NCI-H1694 (cell line): ENCODE results near the gene ZNF217.
A peak's percentile ranks its signal among the peaks of the same experiment; 100 is the strongest.
"Not testable (repeated sequence)": the region's sequence is repeated elsewhere in the genome, so short reads cannot be mapped to it uniquely, and the experiment has no call there.

ENCODE experiments used
- DNase-seq: peaks from one replicate; lab custom pipeline; 2025; lab: John Stamatoyannopoulos, UW

Gene ZNF217

DNA sequence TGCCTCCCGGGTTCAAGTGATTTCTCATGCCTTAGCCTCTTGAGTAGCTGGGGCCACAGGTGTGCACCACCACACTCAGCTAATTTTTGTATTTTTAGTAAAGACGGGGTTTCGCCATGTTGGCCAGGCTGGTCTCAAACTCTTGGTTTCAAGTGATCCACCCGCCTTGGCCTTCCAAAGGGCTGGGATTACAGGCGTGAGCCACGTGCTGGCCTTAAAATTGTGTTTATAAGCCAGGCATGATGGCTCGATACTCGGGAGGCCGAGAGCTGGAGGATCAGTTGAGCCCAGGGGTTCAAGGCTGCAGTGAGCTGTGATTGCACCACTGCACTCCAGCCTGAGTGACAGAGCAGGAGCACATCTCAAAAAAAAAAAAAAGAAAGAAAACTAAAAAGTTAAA lies 27.0 kb downstream of the ZNF217 start:
- DNase-seq: not testable (repeated sequence)

DNA sequence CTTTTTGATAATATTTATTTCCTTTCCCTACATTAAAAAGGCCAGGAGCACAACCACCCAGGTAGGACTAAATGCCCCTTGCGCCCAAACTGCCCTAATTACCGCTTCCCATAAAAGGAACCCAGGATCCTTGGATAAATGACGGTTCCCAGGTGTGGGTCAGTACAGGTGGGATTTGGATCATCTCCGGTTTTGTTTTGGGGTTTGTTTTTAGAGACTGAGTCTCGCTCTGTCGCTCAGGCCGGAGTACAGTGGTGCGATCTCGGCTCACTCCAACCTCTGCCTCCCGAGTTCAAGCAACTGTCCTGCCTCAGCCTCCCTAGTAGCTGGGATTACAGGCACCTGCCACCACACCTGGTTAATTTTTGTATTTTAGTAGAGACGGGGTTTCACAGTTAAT lies 28.4 kb downstream of the ZNF217 start:
- DNase-seq: no peak

DNA sequence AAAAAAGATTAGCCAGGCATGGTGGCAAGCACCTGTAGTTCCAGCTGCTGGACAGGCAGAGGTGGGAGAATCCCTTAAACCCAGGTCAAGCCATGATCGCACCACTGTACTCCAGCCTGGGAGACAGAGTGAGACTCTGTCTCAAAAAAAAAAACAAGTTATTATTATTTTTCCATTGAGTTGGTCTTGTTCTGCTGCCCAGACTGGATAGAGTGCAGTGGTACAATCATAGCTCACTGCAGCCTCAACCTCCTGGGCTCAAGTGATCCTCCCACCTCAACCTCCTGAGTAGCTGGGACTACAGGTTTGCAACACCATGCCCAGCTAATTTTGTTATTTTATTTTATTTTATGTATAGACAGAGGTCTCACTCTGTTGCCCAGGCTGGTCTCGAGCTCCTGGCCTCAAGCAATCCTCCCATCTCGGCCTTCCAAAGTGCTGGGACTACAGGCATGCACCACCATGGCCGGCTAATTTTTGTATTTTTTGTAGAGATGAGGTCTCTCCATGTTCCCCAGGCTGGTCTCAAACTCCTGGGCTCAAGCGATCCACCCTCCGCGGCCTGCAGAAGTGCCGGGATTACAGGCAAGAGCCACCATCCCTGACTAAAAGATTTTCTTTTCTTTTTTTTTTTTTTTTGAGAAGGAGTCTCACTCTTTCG lies 31.4 kb downstream of the ZNF217 start:
- not testable (repeated sequence) for DNase-seq

DNA sequence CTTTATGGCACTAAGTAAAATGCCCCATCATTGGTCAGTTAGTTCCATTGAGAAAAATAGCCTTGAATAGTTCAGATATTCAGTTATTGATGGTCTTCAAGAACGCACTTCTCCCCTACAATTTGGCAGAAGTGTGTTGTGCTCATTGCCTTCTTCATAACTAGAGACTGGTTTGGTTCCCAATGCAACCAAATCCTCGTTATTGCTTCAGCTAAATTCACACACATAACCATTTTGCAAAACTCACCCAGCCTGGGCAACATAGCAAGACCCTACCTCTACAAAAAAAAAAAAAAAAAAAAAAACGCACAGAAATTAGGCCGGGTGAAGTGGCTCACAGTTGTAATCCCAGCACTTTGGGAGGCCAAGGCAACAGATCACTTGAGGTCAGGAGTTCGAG lies 32.1 kb downstream of the ZNF217 start:
- DNase-seq: no peak

DNA sequence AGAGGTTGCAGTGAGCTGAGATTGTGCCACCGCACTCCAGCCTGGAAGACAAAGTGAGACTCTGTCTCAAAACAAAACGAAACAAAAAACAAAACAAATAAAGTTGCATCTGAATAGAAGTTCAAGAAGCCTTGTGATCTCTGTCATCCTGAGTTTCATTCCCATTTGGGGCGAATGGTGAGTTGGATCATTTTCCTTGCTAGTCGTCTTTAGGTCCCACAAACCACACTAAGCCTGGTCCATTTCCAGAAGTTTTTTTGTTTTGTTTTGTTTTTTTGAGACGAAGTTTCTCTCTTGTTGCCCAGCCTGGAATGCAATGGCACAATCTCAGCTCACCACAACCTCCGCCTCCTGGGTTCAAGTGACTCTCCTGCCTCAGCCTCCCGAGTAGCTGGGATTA lies 33.8 kb downstream of the ZNF217 start:
- DNase-seq: no peak

DNA sequence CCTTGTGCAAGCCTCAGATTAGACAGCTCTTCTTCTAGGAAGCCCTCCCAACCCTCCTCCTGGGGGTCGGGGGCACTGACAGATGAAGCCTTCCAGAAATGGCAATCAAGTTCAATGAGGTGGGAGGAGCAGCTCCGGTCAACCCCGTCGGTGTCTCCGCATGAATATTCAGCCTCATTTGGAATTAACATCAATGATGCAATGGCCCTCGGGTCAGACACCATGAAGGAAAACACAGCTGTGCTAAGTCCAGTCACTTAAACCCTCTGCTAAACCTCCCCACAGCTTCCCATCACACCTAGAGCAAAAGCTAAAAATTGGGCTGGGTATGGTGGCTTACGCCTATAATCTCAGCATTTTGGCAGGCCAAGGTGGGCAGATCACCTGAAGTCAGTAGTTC lies 36.5 kb downstream of the ZNF217 start:
- no peak for DNase-seq

DNA sequence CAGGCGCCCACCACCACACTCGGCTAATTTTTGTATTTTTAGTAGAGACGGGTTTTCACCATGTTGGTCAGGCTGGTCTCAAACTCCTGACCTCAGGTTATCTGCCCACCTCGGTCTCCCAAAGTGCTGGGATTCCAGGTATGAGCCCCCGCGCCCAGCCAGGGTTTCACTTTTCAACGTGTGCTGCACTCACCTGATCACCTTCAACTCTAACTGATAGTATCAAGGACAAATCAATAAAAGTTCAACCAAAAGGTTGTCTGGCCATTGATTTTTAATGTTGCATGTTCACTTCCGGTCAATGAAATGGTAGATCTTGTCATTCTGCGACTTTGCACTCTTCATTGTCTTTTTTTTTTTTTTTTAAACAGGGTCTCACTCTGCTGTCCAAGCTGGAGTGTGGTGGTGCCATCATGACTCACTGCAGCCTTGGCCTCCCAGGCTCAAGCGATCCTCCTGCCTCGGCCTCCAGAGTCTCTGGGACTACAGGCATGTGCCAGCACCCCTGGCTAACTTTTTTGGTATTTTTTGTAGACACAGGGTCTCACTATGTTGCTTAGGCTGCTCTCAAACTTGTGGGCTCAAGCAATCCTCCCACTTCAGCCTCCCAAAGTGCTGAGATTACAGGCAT lies 37.3 kb downstream of the ZNF217 start:
- no peak for DNase-seq

DNA sequence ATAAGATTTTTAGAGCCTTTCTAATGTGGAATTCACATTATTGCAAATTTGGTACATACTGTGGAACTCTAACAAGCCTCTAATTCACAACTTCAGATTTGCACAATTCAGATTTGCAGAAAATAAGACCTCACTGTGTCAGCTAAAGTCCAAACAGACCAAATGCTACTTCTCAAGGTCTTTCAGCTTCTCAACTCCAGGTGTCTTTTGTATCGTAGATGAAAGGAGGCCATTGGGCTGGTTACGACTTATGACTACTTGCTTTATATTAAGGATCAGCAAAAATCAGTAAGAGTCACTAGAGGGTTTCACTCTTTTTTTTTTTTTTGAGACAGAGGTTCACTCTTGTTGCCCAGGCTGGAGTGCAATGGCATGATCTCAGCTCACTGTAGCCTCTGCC lies 37.8 kb downstream of the ZNF217 start:
- no peak for DNase-seq

DNA sequence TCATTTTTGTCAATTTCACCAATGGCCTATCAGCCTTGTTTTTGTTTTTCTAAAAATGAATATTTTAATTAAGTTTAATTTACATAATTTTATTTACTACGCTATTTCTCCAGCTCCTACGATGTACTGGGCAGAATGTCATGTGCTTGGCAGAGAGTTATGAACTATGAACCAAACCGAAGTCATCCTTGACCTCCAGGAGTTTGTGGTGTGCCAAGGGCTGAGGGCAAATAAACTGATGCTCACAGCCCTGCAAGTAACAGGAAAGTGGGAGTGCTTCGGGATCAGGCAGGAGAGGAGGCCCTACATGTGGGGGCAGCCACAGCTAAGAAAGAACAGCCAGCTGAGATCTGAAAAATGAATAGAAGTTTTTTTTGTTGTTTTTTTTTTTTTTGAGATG lies 38.6 kb downstream of the ZNF217 start:
- no peak for DNase-seq

DNA sequence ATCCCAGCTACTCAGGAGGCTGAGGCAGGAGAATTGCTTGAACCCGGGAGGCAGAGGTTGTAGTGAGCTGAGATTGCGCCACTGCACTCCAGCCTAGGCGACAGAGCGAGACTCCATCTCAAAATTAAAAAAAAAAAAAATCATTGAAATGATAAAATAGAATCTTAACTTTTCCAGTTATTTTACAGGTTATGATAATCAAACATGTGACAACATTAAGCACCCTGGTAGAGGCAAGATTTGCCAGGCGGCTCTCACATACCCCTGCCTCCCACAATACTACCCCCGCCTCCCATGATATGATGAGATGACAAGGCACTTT lies 41.1 kb downstream of the ZNF217 start:
- not testable (repeated sequence) for DNase-seq

DNA sequence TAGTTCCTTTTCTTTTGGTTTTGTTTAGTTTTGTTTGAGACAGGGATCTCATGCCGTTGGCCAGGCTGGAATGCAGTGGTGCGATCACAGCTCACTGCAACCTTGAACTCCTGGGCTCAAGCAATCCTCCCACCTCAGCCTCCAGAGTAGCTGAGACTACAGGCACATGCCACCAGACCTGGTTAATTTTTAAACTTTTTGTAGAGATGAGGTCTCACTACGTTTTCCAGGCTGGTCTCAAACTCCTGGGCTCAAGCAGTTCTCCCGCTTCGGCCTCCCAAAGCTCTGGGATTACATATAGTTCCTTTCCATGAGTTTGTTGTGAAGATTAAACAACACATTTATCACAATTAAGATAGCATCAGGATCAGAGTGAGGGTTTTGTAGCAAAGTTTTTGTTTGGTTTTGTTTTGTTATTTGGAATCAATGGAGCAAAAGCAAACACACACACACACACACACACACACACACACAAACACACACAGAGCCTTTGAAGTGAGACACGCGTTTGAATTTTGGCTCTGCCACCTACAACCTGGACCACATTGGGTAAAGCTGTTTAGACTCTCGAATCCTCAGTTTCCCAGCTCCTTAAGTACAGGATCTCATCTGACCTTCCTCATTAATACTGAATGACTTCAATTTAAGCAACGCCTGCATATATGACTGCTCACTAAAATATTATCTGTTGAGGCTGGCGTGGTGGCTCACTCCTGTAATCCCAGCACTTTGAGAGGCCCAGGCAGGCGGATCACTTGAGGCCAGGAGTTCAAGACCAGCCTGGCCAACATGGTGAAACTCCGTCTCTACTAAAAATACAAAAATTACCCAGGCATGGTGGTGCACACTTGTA lies 41.7 kb downstream of the ZNF217 start:
- DNase-seq: not testable (repeated sequence)

DNA sequence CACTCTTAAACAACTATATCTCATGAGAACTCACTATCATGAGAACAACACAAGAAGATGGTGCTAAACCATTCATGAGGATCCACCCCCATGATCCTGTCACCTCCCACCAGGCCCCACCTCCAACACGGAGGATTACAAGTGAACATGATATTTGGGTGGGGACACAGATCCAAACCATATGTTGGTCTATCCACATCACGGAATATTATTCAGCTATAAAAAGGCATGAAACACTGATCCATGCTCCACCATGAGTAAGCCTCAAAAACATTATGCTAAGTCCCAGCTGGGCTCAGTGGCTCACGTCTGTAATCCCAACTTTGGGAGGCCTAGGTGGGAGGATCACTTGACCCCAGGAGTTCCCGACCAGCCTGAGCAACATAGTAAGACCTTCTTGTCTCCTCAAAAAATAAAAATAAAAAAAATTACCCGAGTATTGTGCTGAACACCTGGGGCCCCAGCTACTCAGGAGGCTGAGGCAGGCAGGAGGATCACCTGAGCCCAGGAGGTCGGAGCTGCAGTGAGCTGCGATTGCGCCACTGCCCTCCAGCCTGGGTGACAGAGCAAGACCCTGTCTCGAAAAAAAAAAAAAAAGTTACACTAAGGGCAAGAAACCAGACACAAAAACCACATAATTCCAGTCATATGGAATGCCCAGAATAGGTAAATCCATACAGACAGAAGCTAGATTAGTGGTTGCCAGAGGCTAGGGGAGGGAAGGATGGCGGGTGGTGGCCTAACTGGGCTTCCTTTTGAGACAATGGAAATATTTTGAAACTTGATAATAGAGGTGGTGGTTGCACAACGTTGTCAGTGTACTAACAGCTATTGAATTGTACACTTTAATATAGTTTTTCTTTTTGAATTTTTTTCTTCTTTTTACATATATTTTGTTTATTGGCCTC lies 43.1 kb downstream of the ZNF217 start:
- DNase-seq: no peak

DNA sequence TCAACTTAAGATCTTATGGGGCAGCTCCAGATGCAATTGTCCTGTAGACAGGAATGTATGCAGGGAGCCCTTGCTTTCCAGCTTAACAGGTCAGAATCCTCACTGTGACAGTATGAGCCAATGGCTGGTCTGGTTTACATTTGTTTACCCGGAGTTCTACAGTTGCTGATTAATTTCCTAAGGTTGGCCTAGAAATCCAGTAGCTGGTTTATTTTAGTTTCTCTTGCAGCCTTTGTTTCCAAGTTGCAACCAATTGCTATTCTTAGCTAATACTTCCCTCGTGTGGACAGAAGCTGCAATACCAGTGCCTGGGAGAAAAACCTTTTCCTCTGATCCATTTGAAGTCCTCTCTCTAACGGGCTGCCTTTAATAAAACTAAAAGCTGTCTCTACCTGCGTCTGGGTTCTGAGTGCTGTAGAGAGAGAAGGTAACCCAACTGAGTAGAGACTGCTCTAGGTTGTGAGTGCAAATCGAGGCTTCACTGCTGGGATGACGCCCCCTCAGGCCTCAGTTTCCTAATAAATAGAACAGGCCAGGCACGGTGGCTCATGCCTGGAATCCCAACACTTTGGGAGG lies 45.9 kb downstream of the ZNF217 start:
- DNase-seq: peak; percentile 74

DNA sequence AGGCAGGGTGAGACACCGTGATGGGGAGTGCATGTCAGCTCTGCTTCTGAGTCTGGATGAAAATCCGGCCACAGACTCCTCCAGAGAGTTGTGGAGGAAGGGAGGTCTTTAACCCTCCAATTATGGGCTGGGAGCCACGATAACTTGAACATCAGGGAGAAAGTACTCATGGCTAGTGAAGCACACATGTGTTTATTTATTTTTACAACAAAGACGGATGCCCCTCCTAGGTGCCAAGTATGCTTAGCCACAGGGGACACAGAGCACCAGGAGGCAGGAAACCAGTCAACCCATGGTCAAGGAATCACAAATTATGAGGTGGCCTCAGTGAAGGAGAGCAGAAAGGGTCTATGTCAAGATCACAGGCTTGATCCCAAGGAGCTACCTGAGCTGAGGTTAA lies 54.1 kb downstream of the ZNF217 start:
- no peak for DNase-seq

DNA sequence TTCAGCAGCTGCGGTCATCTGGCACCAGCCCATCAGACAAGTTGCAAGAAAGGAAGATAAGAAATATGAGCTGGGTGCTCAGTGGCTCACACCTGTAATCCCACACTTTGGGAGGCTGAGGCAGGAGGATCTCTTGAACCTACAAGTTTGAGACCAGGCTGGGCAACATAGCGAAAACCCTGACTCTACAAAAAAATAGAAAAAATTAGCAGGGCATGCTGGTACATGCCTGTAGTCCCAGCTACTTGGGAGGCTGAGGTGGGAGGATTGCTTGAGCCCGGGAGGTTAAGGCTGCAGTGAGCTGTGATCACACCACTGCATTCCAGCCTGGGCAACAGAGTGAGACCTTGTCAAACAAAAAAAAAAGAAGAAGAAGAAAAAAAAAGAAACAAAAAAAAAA lies 57.3 kb downstream of the ZNF217 start:
- not testable (repeated sequence) for DNase-seq

DNA sequence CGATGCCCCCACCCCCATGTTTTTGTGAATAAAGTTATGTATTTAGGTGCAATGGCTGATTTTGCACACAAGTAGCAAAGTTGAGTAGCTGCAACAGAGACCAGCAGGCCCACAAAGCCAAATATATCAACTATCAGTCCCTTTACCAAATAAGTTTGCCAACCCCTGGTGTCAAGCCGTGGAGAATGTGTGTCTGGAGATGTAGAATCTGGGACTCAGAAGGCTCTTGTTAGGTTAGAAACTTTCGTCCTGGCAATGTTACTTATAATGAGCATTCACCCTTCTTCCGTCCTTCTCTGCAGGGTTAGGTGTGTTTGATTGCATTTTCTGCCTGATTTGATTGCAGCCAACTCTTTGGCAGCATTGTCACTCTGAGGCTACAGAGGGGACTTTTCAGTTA lies 57.8 kb downstream of the ZNF217 start:
- DNase-seq: no peak

DNA sequence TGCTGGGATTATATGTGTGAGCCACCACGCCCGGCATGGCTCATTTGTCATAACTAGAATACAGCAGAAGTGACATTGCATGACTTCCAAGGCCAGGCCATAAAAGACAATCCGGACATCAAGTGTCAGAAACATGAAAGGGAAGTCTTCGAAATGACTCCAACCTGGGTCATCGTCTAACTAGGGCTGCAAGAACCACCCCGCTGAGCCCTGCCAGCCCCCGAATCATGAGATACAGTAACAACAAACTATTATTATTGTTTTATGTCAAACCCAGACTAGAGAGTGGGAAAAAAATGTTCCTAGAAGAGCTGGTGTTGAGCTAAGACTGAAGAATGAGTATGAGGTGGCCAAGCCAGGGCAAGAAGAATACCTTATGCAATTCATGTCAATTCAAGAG lies 59.6 kb downstream of the ZNF217 start:
- DNase-seq: no peak

DNA sequence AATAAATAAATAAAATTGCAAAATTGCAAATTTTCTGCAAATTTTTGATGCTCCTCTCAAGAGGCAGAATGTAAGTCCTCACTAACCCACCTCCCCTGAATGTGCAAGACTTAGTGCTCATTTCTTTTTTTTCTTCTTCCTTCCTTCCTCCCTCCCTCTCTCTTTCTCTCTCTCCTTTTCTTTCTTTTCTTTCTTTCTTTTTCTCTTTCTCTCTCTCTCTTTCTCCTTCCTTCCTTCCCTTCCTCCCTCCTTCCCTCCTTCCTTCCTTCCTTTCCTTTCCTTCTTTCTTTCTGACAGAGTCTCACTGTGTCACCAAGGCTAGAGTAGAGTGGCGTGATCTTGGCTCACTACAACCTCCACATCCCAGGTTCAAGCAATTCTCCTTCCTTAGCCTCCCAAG lies 60.1 kb downstream of the ZNF217 start:
- no peak for DNase-seq

DNA sequence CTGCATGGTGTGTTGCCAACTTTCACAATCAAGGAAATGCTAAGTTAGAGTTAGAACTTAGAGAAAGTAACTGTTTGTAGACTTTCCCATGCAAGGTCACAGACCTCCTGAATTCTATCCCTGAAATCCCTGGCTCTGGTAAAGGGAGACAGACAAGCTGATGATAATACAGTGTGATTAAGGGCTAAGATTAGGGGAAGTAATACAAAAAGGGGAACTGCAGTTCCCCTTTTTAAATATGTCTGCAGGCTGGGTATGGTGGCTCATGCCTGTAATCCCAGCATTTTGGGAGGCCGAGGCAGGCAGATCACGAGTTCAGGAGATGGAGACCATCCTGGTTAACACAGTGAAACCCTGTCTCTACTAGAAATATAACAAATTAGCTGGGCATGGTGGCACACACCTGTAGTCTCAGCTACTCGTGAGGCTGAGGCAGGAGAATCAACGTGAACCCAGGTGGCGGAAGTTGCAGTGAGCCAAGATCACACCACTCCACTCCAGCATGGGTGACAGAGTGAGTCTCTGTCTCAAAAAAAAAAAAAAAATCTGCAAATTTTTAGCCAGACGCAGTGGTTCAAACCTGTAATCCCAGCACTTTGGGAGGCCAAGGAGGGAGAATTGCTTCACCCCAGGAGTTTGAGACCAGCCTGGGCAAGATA lies 60.9 kb downstream of the ZNF217 start:
- DNase-seq: not testable (repeated sequence)

DNA sequence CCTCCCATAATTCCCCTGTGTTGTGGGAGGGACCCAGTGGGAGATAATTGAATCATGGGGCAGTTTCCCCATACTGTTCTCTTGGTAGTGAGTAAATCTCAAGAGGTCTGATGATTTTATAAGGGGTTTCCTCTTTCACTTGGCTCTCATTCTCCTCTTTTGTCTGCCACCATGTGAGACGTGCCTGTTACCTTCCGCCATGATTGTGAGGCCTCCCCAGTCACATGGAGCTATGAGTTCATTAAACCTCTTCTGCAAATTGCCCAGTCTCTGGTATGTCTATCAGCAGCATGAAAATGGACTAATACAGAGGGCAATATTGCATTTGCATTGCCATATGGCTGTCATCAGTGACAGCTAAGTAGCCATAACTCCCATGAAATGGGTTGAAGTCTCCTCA lies 63.2 kb downstream of the ZNF217 start:
- no peak for DNase-seq

DNA sequence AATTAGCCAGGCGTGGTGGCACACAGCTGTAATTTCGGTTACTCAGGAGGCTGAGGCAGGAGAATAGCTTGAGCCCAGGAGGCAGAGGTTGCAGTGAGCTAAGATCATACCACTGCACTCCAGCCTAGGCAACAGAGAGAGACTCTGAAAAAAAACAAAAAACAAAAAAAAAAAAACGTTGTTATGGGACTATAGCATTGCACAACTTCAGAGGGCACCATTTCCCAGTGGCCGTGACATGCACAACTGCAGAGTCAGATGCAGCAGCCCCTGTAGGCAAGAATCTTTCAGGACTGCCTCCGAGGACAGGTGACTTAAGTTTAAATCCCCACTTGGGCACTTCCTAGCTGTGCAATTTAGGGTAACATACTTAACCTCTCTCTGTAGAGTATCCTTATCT lies 64.0 kb downstream of the ZNF217 start:
- DNase-seq: no peak
